HG03354 (cell line): ENCODE measurements around the gene SATL1.
"Not testable (repeated sequence)": the region's sequence is repeated elsewhere in the genome, so short reads cannot be mapped to it uniquely, and the experiment has no call there.

Experiments
- ATAC-seq: cut with Tn5 transposase; IDR thresholded peaks from one replicate; pipeline ENCODE4 v1.9.1; 2021; ENCODE audit warnings: mild to moderate bottlenecking; ENCODE audit not compliant: unreplicated experiment, poor library complexity, severe bottlenecking

Gene SATL1

DNA sequence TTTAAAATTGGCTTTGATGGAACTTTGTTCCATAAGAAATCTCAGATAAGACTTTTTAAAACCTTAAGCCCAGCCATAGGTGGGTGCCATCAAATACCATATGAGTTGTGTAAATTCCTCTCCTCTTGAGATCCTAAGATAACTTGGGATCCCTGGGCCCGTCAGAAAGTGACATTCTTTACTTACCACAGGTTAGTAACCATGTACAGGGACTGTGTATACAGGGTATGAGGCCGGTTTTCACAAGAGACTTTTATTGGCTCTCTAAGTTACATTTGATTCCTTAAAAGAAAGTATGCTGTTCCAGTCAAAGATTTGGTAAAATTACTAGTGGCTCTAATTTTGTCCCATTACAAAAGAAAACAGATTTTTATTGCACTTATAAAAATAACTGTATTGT is 129.8 kb downstream of the SATL1 start:
- no peak for ATAC-seq

DNA sequence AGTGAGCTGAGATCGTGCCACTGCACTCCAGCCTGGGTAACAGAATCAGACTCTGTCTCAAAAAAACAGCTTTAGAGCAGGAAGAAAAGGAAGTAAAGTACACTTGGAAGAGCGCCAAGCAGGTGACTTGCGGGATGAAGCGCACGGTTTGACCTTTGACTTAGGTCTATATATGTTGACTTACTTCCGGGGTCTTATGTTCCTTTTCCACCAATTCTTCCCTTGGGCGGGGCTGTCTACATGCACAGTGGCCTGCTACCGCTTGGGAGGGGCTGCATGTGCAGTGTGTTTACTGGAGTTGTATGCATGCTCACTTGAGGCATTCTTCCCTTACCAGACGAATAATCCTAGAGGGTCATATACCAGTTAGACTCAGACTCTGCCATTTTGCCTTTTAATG is 131.3 kb downstream of the SATL1 start:
- ATAC-seq = no peak

DNA sequence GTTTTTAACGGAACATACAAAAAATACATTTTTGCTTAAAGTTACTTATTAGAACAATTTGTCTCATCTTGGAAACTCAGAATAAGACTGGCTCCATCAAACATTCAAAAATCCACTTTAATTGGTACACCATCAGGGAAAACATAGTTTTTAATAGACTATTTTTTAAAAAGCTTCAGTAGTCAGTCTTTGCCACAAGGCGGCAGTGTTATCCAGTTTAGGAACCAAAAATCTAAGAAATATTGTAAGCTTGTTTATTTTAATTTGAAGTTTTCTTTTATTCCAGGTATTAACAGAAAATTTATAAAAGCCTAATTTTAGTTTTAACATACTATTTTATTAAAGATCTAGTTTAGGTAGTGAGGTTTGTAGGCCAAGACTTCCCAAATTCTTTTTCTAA is 132.2 kb downstream of the SATL1 start:
- ATAC-seq = no peak

DNA sequence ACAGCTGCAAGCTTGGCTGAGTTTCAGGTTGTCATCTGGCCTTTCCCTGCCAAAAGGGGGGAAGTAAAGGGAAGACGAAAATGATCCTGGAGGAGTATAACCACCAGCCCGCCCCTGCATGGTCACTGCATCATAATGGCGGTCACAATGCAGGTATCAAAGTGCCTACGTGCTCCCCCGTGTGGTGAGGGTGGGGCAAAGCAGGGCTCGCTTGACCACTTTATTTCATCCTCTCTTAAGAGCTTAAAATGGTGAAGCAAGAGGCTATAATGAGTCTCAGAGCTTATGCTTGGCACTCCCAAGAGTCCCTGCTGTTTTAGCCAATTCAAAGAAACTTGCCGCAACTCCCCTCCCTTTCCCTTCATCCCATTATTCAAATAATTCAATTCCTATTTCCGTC is 134.3 kb downstream of the SATL1 start:
- ATAC-seq = peak; percentile 87

DNA sequence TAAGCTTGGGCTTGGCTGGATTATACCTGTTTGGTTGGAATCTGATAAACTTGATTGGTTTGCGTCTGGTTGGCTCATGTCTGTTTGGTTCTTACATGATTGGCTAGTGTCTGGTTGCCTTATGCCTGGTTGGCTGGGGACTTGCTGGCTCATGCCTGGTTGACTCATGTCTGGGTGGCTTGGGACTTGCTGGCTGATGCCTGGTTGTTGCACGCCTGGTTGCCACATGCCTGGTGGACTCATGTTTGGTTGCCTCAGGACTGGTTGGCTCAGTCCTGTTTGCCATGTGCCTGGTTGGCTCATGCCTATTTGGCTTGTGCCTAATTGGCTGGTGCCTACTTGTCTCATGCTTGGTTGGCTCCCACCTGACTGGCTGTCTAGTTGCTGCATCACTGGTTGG is 135.4 kb downstream of the SATL1 start:
- ATAC-seq = no peak

GRCh38 chrX:85107407-85107806 is 136.2 kb downstream of the SATL1 start:
- no peak for ATAC-seq

DNA sequence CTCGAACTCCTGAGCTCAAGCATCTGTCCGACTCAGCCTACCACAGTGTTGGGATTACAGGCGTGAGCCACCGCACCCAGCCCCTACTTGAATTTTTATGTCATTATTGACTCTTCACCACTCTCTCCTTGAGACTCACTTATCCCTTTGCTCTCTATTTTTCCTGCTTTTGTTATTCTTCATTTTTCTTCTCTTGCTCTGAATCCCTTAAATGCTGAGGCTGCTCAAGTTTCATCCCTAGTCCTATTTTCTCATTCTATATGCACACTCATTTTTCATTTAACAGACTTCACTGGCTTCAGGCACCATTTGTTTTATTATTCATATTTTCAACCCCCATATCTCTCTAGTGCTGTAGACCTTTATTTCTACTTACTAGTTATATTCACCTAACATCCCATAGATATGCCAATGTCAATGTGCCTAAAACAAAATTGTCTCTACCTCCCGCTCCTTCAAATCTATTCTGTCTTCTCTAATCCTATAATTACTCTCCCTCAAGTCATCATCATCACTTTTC is 154.2 kb downstream of the SATL1 start:
- ATAC-seq = no peak

DNA sequence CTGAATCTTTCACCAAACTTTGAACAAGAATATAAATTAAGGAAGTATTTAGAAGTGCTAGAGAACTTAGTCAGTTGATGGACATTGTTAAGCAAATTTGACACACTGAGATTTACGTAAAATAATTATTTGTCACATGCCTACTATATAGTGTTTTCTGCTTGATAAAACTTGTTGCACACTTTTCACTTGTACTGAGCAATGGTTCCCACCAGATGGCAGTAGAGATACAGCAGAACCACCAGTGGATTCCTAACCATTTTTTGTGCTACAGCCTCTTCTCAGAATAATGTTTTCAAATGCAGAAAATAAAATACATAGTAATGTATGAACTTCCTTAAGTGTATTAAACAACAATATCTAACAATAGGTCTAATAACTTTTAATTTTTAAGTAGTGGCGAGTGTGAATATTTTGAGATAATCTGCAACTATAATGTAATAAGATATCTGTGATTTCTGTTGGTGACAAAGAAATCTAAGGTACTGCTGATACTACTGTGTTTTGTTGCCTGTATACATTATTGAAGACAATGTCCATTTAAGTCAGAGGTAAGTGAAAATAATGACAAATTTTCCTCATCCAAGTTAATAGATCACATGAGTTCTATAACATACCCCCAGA is 158.7 kb downstream of the SATL1 start:
- peak; percentile 93 for ATAC-seq

DNA sequence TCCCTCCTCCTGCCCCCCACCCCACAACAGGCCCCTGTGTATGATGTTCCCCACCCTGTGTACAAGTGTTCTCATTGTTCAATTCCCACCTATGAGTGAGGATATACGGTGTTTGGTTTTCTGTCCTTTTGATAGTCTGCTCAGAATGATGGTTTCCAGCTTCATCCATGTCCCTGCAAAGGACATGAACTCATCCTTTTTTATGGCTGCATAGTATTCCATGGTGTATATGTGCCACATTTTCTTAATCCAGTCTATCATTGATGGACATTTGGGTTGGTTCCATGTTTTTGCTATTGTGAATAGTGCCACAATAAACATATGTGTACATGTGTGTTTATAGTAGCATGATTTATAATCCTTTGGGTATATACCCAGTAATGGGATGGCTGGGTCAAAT is 166.3 kb downstream of the SATL1 start:
- ATAC-seq = not testable (repeated sequence)

DNA sequence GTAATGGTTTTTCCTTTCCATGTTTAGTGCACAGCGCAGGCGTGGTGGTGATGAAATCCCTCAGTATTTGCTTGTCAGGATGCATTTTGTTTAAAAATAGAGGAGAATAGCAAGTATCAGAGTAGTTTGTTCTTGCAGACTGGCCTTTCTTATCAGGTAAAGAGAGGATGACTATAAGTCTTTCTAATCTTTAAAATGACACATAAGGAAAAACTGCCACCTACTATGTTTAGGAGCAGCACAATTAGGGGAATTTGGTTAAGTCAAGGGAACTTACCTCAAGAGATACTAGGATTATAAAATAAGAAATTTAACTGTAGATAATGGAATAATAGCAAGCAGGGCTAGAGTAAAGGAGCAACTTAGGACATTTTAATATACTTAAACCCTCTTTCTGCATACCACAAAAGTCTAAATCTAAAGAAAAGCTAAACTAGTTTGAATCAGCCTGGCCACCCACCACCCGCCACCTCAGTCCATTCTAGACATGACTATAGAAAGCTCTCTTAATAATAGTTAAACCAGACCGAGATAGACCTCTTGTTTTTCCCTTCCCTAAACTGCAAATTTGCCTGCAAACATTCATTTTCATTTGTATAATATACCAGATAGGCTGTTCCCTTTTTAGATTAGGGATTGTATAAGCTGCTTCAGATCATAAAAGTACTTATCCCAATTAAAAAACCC is 177.9 kb downstream of the SATL1 start:
- ATAC-seq = peak; percentile 91

GRCh38 chrX:85052636-85053343 is 190.8 kb downstream of the SATL1 start:
- ATAC-seq = no peak

- ATAC-seq = no peak
Measured at GRCh38 chrX:85052205-85052604, 191.4 kb downstream of the SATL1 start.

- ATAC-seq = no peak
Measured at GRCh38 chrX:85051627-85052026, 192.0 kb downstream of the SATL1 start.
